ENCODE results near the gene MUC22.
"Not testable (repeated sequence)": the region's sequence is repeated elsewhere in the genome, so short reads cannot be mapped to it uniquely, and the experiment has no call there.

The MUC22 gene

DNA sequence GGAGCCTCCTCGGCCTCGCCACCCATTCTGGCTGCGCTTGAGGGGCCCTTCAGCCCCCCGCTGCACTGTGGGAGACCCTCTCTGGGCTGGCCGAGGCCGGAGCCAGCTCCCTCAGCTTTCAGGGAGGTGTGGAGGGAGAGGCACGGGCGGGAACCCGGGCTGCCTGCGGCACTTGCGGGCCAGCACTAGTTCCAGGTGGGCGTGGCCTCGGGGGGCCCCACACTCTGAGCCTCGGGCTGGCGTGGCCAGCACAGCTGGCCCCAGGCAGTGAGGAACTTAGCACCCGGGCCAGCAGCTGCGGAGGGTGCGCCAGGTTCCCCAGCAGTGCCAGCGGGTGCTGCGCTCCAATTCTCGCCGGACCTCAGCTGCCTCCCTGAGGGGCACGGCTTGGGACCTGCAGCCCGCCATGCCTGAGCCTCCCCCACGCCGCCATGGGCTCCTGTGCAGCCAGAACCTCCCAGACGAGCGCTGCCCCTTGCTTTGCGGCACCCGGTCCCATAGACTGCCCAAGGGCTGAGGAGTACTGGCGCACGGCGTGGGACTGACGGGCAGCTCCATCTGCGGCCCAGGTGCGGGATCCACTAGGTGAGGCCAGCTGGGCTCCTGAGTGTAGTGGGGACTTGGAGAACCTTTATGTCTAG, 6.5 kb downstream of the MUC22 start:
- TF ChIP-seq, protein P1, sequence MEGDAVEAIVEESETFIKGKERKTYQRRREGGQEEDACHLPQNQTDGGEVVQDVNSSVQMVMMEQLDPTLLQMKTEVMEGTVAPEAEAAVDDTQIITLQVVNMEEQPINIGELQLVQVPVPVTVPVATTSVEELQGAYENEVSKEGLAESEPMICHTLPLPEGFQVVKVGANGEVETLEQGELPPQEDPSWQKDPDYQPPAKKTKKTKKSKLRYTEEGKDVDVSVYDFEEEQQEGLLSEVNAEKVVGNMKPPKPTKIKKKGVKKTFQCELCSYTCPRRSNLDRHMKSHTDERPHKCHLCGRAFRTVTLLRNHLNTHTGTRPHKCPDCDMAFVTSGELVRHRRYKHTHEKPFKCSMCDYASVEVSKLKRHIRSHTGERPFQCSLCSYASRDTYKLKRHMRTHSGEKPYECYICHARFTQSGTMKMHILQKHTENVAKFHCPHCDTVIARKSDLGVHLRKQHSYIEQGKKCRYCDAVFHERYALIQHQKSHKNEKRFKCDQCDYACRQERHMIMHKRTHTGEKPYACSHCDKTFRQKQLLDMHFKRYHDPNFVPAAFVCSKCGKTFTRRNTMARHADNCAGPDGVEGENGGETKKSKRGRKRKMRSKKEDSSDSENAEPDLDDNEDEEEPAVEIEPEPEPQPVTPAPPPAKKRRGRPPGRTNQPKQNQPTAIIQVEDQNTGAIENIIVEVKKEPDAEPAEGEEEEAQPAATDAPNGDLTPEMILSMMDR (IDR thresholded peaks at IDR 0.05; ENCODE audit: low read depth, low read length, missing control alignments) = no peak
- no peak overlapping the region for H3K4me3 ChIP-seq (ENCODE audit: low read depth, low read length)
- no peak for DNase-seq (ENCODE audit: low read depth)
- in situ Hi-C loops (cut with HindIII; ENCODE audit: low sequenced_read_pairs) = no loop called here

DNA sequence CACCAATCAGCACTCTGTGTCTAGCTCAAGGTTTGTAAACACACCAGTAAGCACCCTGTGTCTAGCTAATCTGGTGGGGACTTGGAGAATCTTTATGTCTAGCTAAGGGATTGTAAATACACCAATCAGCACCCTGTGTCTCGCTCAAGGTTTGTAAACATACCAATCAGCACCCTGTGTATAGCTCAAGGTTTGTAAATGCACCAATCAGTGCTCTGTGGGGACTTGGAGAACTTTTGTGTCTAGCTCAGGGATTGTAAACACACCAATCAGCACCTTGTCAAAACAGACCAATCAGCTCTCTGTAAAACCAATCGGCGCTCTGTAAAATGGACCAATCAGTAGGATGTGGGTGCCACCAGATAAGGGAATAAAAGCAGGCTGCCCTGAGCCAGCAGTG, 7.2 kb downstream of the MUC22 start:
- H3K4me3 ChIP-seq (ENCODE audit: low read depth, low read length); DNase-seq (ENCODE audit: low read depth); in situ Hi-C loops (cut with HindIII; ENCODE audit: low sequenced_read_pairs): not testable (repeated sequence)

DNA sequence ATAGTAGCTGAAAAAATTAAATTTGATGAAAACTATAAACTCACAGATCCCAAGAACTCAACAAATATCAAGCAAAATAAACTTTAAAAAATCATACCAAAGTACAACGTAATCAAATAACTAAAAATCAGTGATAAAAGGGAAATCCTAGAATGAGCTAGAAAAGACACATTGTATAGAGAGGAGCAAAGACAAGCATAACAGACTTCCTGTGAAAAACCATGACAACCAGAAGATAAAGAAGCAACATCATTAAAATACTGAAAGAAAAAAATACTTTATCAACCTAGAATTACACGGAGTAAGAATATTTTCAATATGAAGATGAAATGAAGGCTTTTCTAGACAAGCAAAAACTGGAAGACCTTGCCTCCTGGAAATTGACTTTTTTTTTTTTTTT, 9.8 kb downstream of the MUC22 start:
- no peak overlapping the region for H3K4me3 ChIP-seq (ENCODE audit: low read depth, low read length)
- in situ Hi-C loops (cut with HindIII; ENCODE audit: low sequenced_read_pairs) = no loop called here
- TF ChIP-seq, protein P1 (IDR thresholded peaks at IDR 0.05; ENCODE audit: low read depth, low read length, missing control alignments) = no peak
- no peak for DNase-seq (ENCODE audit: low read depth)

DNA sequence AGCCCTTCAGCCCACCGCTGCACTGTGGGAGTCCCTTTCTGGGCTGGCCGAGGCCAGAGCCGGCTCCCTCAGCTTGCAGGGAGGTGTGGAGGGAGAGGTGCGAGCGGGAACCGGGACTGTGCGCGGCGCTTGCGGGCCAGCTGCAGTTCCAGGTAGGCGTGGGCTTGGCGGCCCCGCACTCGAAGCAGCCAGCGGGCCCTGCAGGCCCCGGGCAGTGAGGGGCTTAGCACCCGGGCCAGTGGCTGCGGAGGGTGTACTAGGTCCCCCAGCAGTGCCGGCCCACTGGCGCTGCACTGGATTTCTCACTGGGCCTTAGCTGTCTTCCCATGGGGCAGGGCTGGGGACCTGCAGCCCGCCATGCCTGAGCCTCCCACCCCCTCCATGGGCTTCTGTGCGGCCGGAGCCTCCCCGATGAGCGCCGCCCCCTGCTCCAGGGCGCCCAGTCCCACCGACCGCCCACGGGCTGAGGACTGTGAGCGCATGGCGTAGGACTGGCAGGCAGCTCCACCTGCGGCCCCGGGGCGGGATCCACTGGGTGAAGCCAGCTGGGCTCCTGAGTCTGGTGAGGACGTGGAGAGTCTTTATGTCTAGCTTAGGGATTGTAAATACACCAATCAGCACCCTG, 10.5 kb downstream of the MUC22 start:
- H3K4me3 ChIP-seq (ENCODE audit: low read depth, low read length); in situ Hi-C loops (cut with HindIII; ENCODE audit: low sequenced_read_pairs); DNase-seq (ENCODE audit: low read depth): not testable (repeated sequence)

DNA sequence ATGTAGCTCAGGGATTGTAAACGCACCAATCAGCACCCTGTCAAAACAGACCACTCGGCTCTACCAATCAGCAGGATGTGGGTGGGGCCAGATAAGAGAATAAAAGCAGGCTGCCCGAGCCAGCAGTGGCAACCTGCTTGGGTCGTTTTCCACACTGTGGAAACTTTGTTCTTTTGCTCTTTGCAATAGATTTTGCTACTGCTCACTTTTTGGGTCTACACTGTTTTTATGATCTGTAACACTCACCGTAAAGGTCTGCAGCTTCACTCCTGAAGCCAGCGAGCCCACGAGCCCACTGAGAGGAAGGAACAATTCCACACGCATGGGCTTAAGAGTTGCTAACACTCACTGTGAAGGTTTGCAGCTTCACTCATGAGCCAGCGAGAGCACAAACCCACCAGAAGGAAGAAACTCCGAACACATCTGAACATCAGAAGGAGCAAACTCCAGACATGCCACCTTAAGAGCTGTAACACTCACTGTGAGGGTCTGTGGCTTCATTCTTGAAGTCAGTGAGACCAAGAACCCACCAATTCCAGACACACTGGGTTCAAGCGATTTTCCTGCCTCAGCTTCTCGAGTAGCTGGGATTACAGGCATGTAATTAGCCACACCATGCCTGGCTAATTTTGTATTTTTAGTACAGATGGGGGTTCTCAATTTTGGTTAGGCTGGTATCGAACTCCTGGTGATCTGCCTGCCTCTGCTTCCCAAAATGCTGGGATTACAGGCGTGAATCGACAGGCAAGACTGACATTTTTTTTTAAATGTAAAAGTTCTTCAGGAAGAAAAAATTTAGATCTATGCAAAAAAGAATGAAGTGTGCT, 11.6 kb downstream of the MUC22 start:
- H3K4me3 ChIP-seq (ENCODE audit: low read depth, low read length); DNase-seq (ENCODE audit: low read depth); in situ Hi-C loops (cut with HindIII; ENCODE audit: low sequenced_read_pairs): not testable (repeated sequence)

DNA sequence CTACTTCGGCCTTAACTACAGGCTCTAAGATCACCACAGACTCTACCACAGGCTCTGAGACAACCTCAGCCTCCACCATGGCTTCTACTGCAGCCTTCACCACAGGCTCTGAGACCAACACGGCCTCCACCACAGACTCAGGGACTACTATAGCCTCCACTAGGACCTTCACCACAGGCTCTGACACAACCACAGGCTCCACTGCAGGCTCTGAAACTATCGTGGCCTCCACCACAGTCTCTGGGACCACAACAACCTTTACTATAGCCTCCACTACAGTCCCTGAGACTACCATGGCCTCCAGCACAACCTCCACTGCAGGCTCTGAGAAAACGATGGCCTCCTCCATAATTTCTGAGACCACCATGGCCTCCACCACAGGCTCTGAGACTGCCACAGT, 15.3 kb downstream of the MUC22 start:
- no peak overlapping the region for H3K4me3 ChIP-seq (ENCODE audit: low read depth, low read length)
- in situ Hi-C loops (cut with HindIII; ENCODE audit: low sequenced_read_pairs) = no loop called here
- TF ChIP-seq, protein P1 (IDR thresholded peaks at IDR 0.05; ENCODE audit: low read depth, low read length, missing control alignments) = no peak
- no peak for DNase-seq (ENCODE audit: low read depth)

DNA sequence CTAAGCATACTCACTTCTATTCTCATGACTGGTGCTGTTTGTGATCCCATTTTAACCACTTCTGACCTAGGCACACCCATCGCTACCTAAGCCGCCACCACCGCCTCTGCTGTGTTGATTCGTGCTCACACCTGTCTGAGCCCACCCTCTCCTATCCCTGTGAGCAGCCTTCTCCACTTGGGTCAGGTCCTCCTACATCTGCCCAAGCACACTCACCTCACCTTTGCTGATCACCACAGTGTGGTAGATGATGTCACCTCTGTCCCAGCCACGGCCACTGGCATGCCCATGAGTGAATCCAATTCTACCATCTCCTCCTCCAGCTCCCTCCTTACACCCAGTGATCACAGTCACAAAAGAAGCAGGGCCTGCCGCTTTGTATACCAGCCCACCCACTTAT, 20.8 kb downstream of the MUC22 start:
- in situ Hi-C loops (cut with HindIII; ENCODE audit: low sequenced_read_pairs) = no loop called here
- no peak for DNase-seq (ENCODE audit: low read depth)
- TF ChIP-seq, protein P1 (IDR thresholded peaks at IDR 0.05; ENCODE audit: low read depth, low read length, missing control alignments) = no peak
- no peak overlapping the region for H3K4me3 ChIP-seq (ENCODE audit: low read depth, low read length)

DNA sequence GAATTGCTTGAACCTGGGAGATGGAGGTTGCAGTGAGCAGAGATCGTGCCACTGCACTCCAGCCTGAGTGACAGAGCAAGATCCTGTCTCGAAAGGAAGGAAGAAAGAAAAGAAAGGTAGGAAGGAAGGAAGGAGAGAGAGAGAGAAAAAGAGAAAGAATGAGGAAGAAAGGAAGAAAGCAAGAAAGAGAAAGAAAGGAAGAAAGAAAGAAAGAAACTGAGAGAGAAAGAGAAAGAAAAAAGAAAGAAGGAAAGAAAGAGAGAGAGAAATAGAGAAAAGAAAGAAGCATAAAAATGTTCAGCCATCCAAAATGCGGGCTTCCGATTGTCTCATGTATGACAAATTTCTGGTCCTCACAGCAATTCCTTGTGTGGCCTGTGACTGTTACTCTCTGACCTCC, 22.8 kb downstream of the MUC22 start:
- TF ChIP-seq, protein P1 (IDR thresholded peaks at IDR 0.05; ENCODE audit: low read depth, low read length, missing control alignments) = no peak
- in situ Hi-C loops (cut with HindIII; ENCODE audit: low sequenced_read_pairs) = no loop called here

More for the DNA sequence above, 22.8 kb downstream of the MUC22 start:
- no peak overlapping the region for H3K4me3 ChIP-seq (ENCODE audit: low read depth, low read length)
- DNase-seq (ENCODE audit: low read depth) = no peak

Measured in astrocyte of the cerebellum (primary cell).